Measurements from ENCODE around the gene ABCB8.
A peak's percentile ranks its signal among the peaks of the same experiment; 100 is the strongest.

Gene ABCB8

DNA sequence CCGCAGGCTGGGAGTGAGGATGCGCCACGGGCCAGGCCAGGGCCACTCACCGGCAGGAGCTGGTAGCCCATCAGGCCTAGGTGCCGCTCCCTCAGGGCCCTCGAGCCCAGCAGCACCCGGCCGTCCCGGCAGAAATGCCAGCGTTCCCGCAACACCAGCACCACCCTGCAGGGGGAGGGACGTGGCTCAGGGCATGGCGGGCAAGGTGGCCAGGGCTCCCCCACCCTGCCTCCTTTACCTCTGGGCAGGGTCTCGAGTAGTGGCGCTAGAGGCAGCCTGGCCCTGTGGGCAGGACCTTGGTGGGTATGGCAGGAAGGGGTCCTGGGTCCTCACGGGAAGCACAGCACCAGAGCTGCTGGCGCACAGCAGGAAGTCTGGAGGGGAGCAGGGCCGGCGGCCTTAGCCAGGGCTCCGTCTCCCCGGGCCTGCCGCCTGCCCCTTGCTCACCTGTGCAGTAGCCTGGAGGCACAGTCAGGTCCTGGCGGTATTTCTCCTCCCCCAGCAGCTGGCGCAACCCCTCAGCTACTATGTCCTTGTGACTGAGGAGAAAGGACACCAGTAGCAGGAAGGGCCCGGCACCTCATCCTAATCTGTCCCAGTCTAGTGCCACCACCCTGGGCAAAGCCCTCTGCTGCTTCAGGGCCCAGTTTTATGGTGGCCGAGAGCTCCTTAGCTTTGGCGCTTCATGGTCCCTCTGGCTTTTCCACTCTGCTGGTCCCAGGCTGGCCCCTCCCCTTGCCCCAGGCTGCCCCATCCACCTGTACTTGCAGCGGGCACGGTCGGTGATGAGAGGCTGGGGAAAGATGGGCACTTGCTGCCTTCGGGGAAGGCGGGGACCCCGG, 48.8 kb downstream of the ABCB8 start:
- ChIA-PET CTCF (interaction anchor here (0.6 to 1.6 kb wide), 5 partner anchors 10 to 133 kb away, joined by 4 to 6 read pairs (median 5); no protein-coding TSS in a partner anchor), POLR2A (interaction anchor here (1.4 to 4.7 kb wide), 5 partner anchors 9 to 49 kb away, joined by 5 to 38 read pairs (median 11); partner anchors contain the start of genes ABCB8, AGAP3, CDK5 and SLC4A2)
- DNase-seq (ENCODE audit: extremely low spot score) = peak; percentile 62
- no peak for TF ChIP-seq FOXK2 (IDR thresholded peaks at IDR 0.05)
- no peak for TF ChIP-seq FOXM1 (IDR thresholded peaks at IDR 0.05; ENCODE audit: borderline replicate concordance)
- TF ChIP-seq FOXA1 (IDR thresholded peaks at IDR 0.05) = no peak
- no peak for TF ChIP-seq CTBP1 (IDR thresholded peaks at IDR 0.05; ENCODE audit: borderline replicate concordance)
- TF ChIP-seq ELF4 (IDR thresholded peaks at IDR 0.05) = no peak; the same call in 1 of the 2 replicates
- TF ChIP-seq, protein P1, sequence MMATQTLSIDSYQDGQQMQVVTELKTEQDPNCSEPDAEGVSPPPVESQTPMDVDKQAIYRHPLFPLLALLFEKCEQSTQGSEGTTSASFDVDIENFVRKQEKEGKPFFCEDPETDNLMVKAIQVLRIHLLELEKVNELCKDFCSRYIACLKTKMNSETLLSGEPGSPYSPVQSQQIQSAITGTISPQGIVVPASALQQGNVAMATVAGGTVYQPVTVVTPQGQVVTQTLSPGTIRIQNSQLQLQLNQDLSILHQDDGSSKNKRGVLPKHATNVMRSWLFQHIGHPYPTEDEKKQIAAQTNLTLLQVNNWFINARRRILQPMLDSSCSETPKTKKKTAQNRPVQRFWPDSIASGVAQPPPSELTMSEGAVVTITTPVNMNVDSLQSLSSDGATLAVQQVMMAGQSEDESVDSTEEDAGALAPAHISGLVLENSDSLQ (IDR thresholded peaks at IDR 0.05) = no peak
- TF ChIP-seq HDGF (IDR thresholded peaks at IDR 0.05; ENCODE audit: borderline replicate concordance) = peak; percentile 71; the same call in 1 of the 2 replicates
- no peak for TF ChIP-seq BHLHE40 (IDR thresholded peaks at IDR 0.05; ENCODE audit: borderline replicate concordance)
- no peak for TF ChIP-seq ARNT (IDR thresholded peaks at IDR 0.05)

DNA sequence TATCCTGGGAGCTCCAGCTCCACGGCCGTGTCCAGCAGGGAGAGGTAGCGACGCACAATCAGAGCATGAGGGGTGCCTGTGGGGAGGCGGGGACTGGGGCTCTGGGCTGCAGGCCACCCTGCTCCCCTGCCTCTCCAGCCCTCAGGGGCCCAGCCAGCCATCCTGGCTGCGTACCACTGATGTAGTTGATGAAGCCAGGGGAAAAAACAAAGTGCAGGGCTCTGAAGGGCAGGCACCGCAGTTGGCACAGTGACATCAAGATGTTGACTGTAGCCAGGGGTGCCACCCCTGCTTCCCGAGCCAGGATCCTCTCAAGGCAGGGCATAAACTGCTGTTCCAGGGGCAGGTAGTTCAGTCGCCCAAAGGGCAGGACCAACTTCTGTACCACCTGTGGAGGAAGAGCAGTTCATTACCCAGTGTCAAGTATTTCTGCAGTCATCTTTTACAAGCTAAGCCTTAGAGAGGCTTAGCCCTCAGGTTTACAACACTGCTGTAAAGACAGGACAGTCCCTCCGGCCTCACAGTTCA, 49.5 kb downstream of the ABCB8 start:
- TF ChIP-seq FOXK2 (IDR thresholded peaks at IDR 0.05) (no peak), LEF1 (IDR thresholded peaks at IDR 0.05; ENCODE audit: borderline replicate concordance) (no peak), ARNT (IDR thresholded peaks at IDR 0.05) (no peak), FOXM1 (IDR thresholded peaks at IDR 0.05; ENCODE audit: borderline replicate concordance) (no peak), SUZ12 (IDR thresholded peaks at IDR 0.05) (no peak), HDGF (IDR thresholded peaks at IDR 0.05; ENCODE audit: borderline replicate concordance) (no peak), FOXA1 (IDR thresholded peaks at IDR 0.05) (no peak), ZNF384 (IDR thresholded peaks at IDR 0.05) (no peak), ELF4 (IDR thresholded peaks at IDR 0.05) (no peak), SP1 (IDR thresholded peaks at IDR 0.05) (no peak), NFRKB (IDR thresholded peaks at IDR 0.05) (no peak)
- TF ChIP-seq, protein P1 (IDR thresholded peaks at IDR 0.05) = no peak
- no peak for DNase-seq (ENCODE audit: extremely low spot score)
- CTCF ChIA-PET = interaction anchor here (1.6 kb wide), 2 partner anchors 31 to 33 kb away, joined by 5 to 6 read pairs; no protein-coding TSS in a partner anchor
- POLR2A ChIA-PET = interaction anchor here (0.6 to 4.7 kb wide), 6 partner anchors 8 to 49 kb away, joined by 3 to 38 read pairs (median 9); partner anchors contain the start of genes ABCB8, AGAP3, CDK5 and SLC4A2

- ChIA-PET POLR2A (interaction anchor here (0.6 to 4.7 kb wide), 4 partner anchors 11 to 50 kb away, joined by 3 to 38 read pairs (median 7); partner anchors contain the start of genes ABCB8, CDK5 and SLC4A2), CTCF (no interaction called here)
- TF ChIP-seq ZNF384 (IDR thresholded peaks at IDR 0.05) = no peak
- TF ChIP-seq BHLHE40 (IDR thresholded peaks at IDR 0.05; ENCODE audit: borderline replicate concordance) = no peak
- TF ChIP-seq LEF1 (IDR thresholded peaks at IDR 0.05; ENCODE audit: borderline replicate concordance) = no peak
- no peak for TF ChIP-seq ARNT (IDR thresholded peaks at IDR 0.05)
- TF ChIP-seq, protein P1 (IDR thresholded peaks at IDR 0.05) = no peak
- TF ChIP-seq TARDBP (IDR thresholded peaks at IDR 0.05) = no peak
- TF ChIP-seq CTBP1 (IDR thresholded peaks at IDR 0.05; ENCODE audit: borderline replicate concordance) = no peak
- TF ChIP-seq L3MBTL2 (conservative IDR thresholded peaks at IDR 0.05) = no peak
- TF ChIP-seq ELF4 (IDR thresholded peaks at IDR 0.05) = no peak
- TF ChIP-seq HDGF (IDR thresholded peaks at IDR 0.05; ENCODE audit: borderline replicate concordance) = no peak
- TF ChIP-seq SUZ12 (IDR thresholded peaks at IDR 0.05) = no peak
- TF ChIP-seq FOXM1 (IDR thresholded peaks at IDR 0.05; ENCODE audit: borderline replicate concordance) = no peak
- TF ChIP-seq NFRKB (IDR thresholded peaks at IDR 0.05) = no peak
- TF ChIP-seq SP1 (IDR thresholded peaks at IDR 0.05) = no peak
- TF ChIP-seq FOXK2 (IDR thresholded peaks at IDR 0.05) = no peak
- TF ChIP-seq FOXA1 (IDR thresholded peaks at IDR 0.05) = no peak
- DNase-seq (ENCODE audit: extremely low spot score) = no peak
Observed at GRCh38 chr7:151078233-151079040, 50.2 kb downstream of the ABCB8 start.

- CTCF ChIA-PET = no interaction called here
- POLR2A ChIA-PET = interaction anchor here (1.1 to 4.7 kb wide), 4 partner anchors 11 to 173 kb away, joined by 3 to 38 read pairs (median 8); partner anchors contain the start of genes ABCB8, CDK5 and SLC4A2
Observed at GRCh38 chr7:151079199-151079910, 51.1 kb downstream of the ABCB8 start.

More at GRCh38 chr7:151079199-151079910, 51.1 kb downstream of the ABCB8 start:
- DNase-seq (ENCODE audit: extremely low spot score) = no peak
- TF ChIP-seq L3MBTL2 (conservative IDR thresholded peaks at IDR 0.05) (no peak), ELF4 (IDR thresholded peaks at IDR 0.05) (no peak), CTBP1 (IDR thresholded peaks at IDR 0.05; ENCODE audit: borderline replicate concordance) (no peak), NFRKB (IDR thresholded peaks at IDR 0.05) (no peak), ZNF384 (IDR thresholded peaks at IDR 0.05) (no peak), SP1 (IDR thresholded peaks at IDR 0.05) (no peak)
- TF ChIP-seq, protein P1 (IDR thresholded peaks at IDR 0.05) = no peak
